D721Med (cell line): Measurements from ENCODE around the gene DNM2.

Source experiments
- DNase-seq: peaks from one replicate; pipeline ENCODE4 v3.0.0; 2011; ENCODE audit warnings: low spot score; ENCODE audit not compliant: insufficient read length
- FAIRE-seq: peaks from 2 replicates; lab custom pipeline; 2011; peaks lifted over from hg19 to GRCh38; lab: Jason Lieb, UNC
- CTCF ChIP-seq: IDR thresholded peaks from 2 replicates; pipeline ENCODE4 v1.5.1; 2012; ENCODE audit warnings: mild to moderate bottlenecking, control low read depth; ENCODE audit not compliant: insufficient read depth; ENCODE audit errors: missing control alignments

The DNM2 gene

GRCh38 chr19:10776900-10777650 lies 59.2 kb downstream of the DNM2 start:
- no peak for TF ChIP-seq CTCF
- no peak for FAIRE-seq

GRCh38 chr19:10780368-10780767 lies 62.5 kb downstream of the DNM2 start:
- no peak for TF ChIP-seq CTCF
- DNase-seq (no peak), FAIRE-seq (no peak)

More at GRCh38 chr19:10776900-10777650, 59.2 kb downstream of the DNM2 start:
- no peak for DNase-seq

GRCh38 chr19:10782795-10783194 lies 64.9 kb downstream of the DNM2 start:
- DNase-seq: no peak
- no peak for TF ChIP-seq CTCF
- no peak for FAIRE-seq

GRCh38 chr19:10784257-10784656 lies 66.4 kb downstream of the DNM2 start:
- FAIRE-seq (no peak), DNase-seq (no peak)
- no peak for TF ChIP-seq CTCF

GRCh38 chr19:10788146-10788545 lies 70.3 kb downstream of the DNM2 start:
- no peak for TF ChIP-seq CTCF
- DNase-seq: no peak
- FAIRE-seq: no peak

GRCh38 chr19:10789866-10790265 lies 72.0 kb downstream of the DNM2 start:
- no peak for DNase-seq
- FAIRE-seq: no peak
- TF ChIP-seq CTCF: no peak

GRCh38 chr19:10796653-10797052 lies 78.8 kb downstream of the DNM2 start:
- FAIRE-seq (no peak), DNase-seq (no peak)
- no peak for TF ChIP-seq CTCF
